Nephron progenitor cell (in vitro differentiated cells): ENCODE measurements around the gene FOLR2.

ENCODE experiments used
- DNase-seq: peaks from one replicate; pipeline ENCODE4 v3.0.0; 2021
- H3K27ac Mint-ChIP-seq: 2 replicates; pipeline ENCODE4 v1.8.0; 2021; ENCODE audit warnings: mild to moderate bottlenecking, moderate library complexity, mixed read lengths
- H3K27me3 Mint-ChIP-seq: 2 replicates; pipeline ENCODE4 v1.8.0; 2021; ENCODE audit warnings: mild to moderate bottlenecking, low read depth, mixed read lengths; ENCODE audit not compliant: poor library complexity
- H3K36me3 Mint-ChIP-seq: 2 replicates; pipeline ENCODE4 v1.8.0; 2021; ENCODE audit warnings: low read depth, mixed read lengths
- H3K4me1 Mint-ChIP-seq: 2 replicates; pipeline ENCODE4 v1.8.0; 2021; ENCODE audit warnings: mixed read lengths
- H3K4me3 Mint-ChIP-seq: 2 replicates; pipeline ENCODE4 v1.8.0; 2021; ENCODE audit warnings: mild to moderate bottlenecking, moderate library complexity, mixed read lengths
- H3K9me3 Mint-ChIP-seq: 2 replicates; pipeline ENCODE4 v1.8.0; 2021; ENCODE audit warnings: mild to moderate bottlenecking, moderate library complexity, mixed read lengths
- CTCF ChIP-seq: fragments of 200-600 bp; sonication (generic); IDR thresholded peaks from 2 replicates; pipeline ENCODE4 v1.5.0; 2021; ENCODE audit warnings: antibody characterized with exemption

Gene FOLR2

GRCh38 chr11:72224564-72225410 lies 8.2 kb downstream of the FOLR2 start, which contains the start of gene INPPL1:
TSS of gene INPPL1 (plus strand) at chr11:72224767. CDS start at chr11:72224985, 218 bp downstream.
- Mint-ChIP-seq H3K27ac (peak within 1 kb of the TSS; percentile 98), H3K27me3 (no peaks in the 10 kb centered on the region), H3K9me3 (no peaks in the 10 kb centered on the region), H3K36me3 (peaks cover 12% of the 10 kb centered on the region), H3K4me1 (peaks cover 57% of the 10 kb centered on the region), H3K4me3 (peak within 1 kb of the TSS; percentile 97)
- no peak for TF ChIP-seq CTCF
- DNase-seq: peak; percentile 73

GRCh38 chr11:72225411-72225951 lies 8.9 kb downstream of the FOLR2 start:
- peak overlapping the region; percentile 96 for H3K4me3 Mint-ChIP-seq
- no peak for TF ChIP-seq CTCF
- peaks cover 57% of the 10 kb centered on the region for H3K4me1 Mint-ChIP-seq
- H3K27ac Mint-ChIP-seq: no peak overlapping the region
- H3K9me3 Mint-ChIP-seq: no peaks in the 10 kb centered on the region
- no peak for DNase-seq
- H3K27me3 Mint-ChIP-seq: no peaks in the 10 kb centered on the region
- H3K36me3 Mint-ChIP-seq: peaks cover 15% of the 10 kb centered on the region

DNA sequence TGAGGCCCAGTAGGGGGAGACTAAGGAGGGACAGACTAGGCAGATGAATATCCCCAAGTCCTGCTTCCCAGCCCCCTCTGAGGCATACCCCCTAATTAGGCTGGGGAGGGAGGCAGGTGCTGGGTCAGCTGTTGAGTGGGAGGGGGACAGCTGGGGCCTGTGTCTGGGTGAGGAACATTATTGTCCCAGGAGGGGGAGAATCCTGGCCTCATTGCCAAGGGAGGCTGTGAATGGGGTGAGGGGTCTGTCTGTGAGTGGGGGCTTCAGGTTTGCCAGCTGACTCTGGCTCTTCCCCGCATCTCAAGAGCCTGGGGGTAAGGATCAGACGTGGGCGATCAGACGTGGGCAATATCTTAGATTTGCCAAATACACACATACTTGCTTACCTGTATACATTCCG lies 10.1 kb downstream of the FOLR2 start:
- Mint-ChIP-seq H3K9me3 (no peaks in the 10 kb centered on the region), H3K4me3 (peak overlapping the region; percentile 96), H3K27ac (no peak overlapping the region), H3K4me1 (peaks cover 49% of the 10 kb centered on the region), H3K36me3 (peaks cover 23% of the 10 kb centered on the region), H3K27me3 (no peaks in the 10 kb centered on the region)
- TF ChIP-seq CTCF: no peak
- no peak for DNase-seq

DNA sequence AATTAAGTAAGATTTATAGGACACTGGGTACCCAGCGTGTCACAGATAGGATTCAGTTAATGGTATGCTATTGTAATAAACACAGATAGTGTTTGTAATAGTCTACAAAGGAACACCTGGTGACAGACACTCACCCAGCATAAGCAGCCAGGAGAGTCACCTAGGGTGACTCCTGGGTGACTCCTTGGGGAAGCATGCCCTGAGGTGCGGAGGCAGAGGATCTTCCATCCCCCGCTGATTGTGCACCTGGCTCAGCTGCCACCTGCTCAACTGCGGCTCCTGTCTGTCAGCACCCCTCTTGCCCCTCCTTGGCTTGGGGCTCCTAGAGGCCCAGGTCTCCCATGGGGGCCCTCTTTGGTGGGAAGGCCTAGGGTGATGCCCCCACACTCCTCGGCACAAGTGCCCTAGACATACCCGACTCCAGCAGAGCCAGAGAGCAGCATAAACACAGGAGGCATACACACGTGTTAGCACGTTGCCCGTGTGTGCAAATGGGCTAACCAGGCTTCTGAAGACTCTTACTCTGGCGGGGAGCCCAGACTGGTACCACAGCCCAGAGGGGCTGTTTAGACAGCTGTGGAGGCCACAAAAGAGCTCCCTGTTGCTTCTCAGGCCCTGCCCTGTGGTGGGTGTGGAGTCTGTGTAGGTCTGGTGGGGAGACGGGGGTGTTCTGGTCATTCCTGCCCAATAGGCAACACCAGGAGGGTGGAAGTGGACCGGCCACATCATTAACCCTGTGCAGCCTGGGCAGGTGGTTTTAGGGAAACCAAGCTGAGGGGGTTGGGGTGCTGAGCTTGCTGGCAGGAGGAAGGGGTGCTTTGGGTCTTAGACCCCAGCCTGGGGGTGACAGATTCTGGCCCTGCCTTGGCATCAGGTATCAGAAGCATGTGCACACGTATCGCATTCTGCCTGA lies 11.0 kb downstream of the FOLR2 start:
- Mint-ChIP-seq H3K36me3 (peaks cover 30% of the 10 kb centered on the region), H3K27ac (peak overlapping the region; percentile 29), H3K9me3 (no peaks in the 10 kb centered on the region), H3K27me3 (no peaks in the 10 kb centered on the region), H3K4me1 (peaks cover 40% of the 10 kb centered on the region), H3K4me3 (peak overlapping the region; percentile 13)
- no peak for DNase-seq
- no peak for TF ChIP-seq CTCF

- no peak for TF ChIP-seq CTCF
- Mint-ChIP-seq H3K4me1 (peaks cover 35% of the 10 kb centered on the region), H3K27me3 (no peaks in the 10 kb centered on the region), H3K36me3 (peaks cover 31% of the 10 kb centered on the region), H3K27ac (no peak overlapping the region), H3K9me3 (no peaks in the 10 kb centered on the region), H3K4me3 (no peak overlapping the region)
- DNase-seq: peak; percentile 25
Observed at GRCh38 chr11:72228229-72228843, 11.7 kb downstream of the FOLR2 start.
